HEK293T (cell line): ENCODE measurements around the gene TCF12.

Experiments used
- CTCF ChIA-PET: fragments of 350-600 bp; formaldehyde crosslinking; extraction: SDS; loops from one replicate; lab custom pipeline; 2021; ENCODE audit warnings: antibody characterized with exemption, inconsistent platforms; lab: Yijun Ruan, JAX
- POLR2A ChIA-PET: fragments of 350-600 bp; formaldehyde crosslinking; extraction: SDS; loops from one replicate; lab custom pipeline; 2020; ENCODE audit warnings: antibody characterized with exemption, inconsistent platforms; lab: Yijun Ruan, JAX
- DNase-seq: peaks from one replicate; pipeline ENCODE4 v3.0.0; 2012; ENCODE audit warnings: mixed read lengths; ENCODE audit errors: extremely low spot score
- ARNT ChIP-seq: fragments of 450-650 bp; IDR thresholded peaks from 2 replicates; pipeline ENCODE4 v1.6.1; 2017; ENCODE audit warnings: mild to moderate bottlenecking
- BHLHE40 ChIP-seq: fragments of 450-650 bp; IDR thresholded peaks from 2 replicates; pipeline ENCODE4 v1.6.1; 2016; ENCODE audit warnings: mild to moderate bottlenecking, moderate library complexity, borderline replicate concordance
- CTBP1 ChIP-seq: fragments of 450-650 bp; IDR thresholded peaks from 2 replicates; pipeline ENCODE4 v1.6.1; 2016; ENCODE audit warnings: borderline replicate concordance
- ELF4 ChIP-seq: fragments of 450-650 bp; IDR thresholded peaks from 2 replicates; pipeline ENCODE4 v1.6.1; 2017; ENCODE audit warnings: antibody characterized with exemption
- FOXA1 ChIP-seq: fragments of 450-650 bp; IDR thresholded peaks from 2 replicates; pipeline ENCODE4 v1.6.1; 2016; ENCODE audit warnings: mild to moderate bottlenecking
- FOXK2 ChIP-seq: fragments of 450-650 bp; IDR thresholded peaks from 2 replicates; pipeline ENCODE4 v1.6.1; 2016; ENCODE audit warnings: mild to moderate bottlenecking
- FOXM1 ChIP-seq: fragments of 450-650 bp; IDR thresholded peaks from 2 replicates; pipeline ENCODE4 v1.6.1; 2017; ENCODE audit warnings: mild to moderate bottlenecking, borderline replicate concordance
- HDGF ChIP-seq: fragments of 450-650 bp; IDR thresholded peaks from 2 replicates; pipeline ENCODE4 v1.6.1; 2017; ENCODE audit warnings: antibody characterized with exemption, borderline replicate concordance
- L3MBTL2 ChIP-seq: fragments of 450-650 bp; conservative IDR thresholded peaks from 2 replicates; pipeline ENCODE4 v1.6.1; 2016; ENCODE audit warnings: mild to moderate bottlenecking
- LEF1 ChIP-seq: fragments of 450-650 bp; IDR thresholded peaks from 2 replicates; pipeline ENCODE4 v1.6.1; 2017; ENCODE audit warnings: mild to moderate bottlenecking, borderline replicate concordance
- NFRKB ChIP-seq: fragments of 450-650 bp; IDR thresholded peaks from 2 replicates; pipeline ENCODE4 v1.6.1; 2016; ENCODE audit warnings: mild to moderate bottlenecking, moderate library complexity
- SP1 ChIP-seq: fragments of 450-650 bp; IDR thresholded peaks from 2 replicates; pipeline ENCODE4 v1.6.1; 2017
- SUZ12 ChIP-seq: fragments of 450-650 bp; IDR thresholded peaks from 2 replicates; pipeline ENCODE4 v1.6.1; 2016; ENCODE audit warnings: mild to moderate bottlenecking
- TARDBP ChIP-seq: fragments of 450-650 bp; IDR thresholded peaks from 2 replicates; pipeline ENCODE4 v1.6.1; 2016
- ZNF384 ChIP-seq: fragments of 450-650 bp; IDR thresholded peaks from 2 replicates; pipeline ENCODE4 v1.6.1; 2016
- TF ChIP-seq, protein P1 (sequence below): fragments of 450-650 bp; IDR thresholded peaks from 2 replicates; pipeline ENCODE4 v1.6.1; 2016

TCF12 gene

DNA sequence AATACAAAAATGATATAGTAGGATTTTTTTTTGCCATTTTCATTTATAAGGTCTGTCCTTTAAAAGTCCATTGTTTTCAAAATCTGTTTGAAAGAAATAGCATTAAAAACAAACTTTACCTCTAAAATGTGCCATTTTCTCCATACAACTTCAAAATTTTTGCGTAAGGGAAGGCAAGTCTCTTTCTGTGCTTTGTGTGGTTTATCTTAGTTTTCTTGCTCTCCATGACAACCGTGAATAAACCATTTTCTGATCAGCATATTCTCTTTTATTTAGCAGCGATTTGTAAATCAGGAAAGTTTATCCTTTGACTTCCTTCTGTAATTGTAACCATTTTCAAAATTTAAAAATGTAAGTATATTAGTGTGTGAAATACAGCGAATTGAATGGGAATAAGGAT lies 310.0 kb downstream of the TCF12 start:
- ChIA-PET POLR2A (no interaction called here), CTCF (interaction anchor here (0.6 kb wide), 1 partner anchor 93 kb away, joined by 4 read pairs; no protein-coding TSS in a partner anchor)
- no peak for TF ChIP-seq NFRKB
- TF ChIP-seq ELF4, result no peak
- no peak for TF ChIP-seq BHLHE40
- TF ChIP-seq TARDBP, result no peak
- no peak for TF ChIP-seq FOXA1
- TF ChIP-seq ZNF384, result no peak
- TF ChIP-seq FOXK2, result no peak
- TF ChIP-seq ARNT, result no peak
- no peak for TF ChIP-seq HDGF
- no peak for TF ChIP-seq SUZ12
- TF ChIP-seq SP1, result no peak
- no peak for TF ChIP-seq FOXM1
- no peak for TF ChIP-seq LEF1
- no peak for DNase-seq

GRCh38 chr15:57229051-57229450 lies 310.6 kb downstream of the TCF12 start:
- CTCF ChIA-PET, result no interaction called here
- POLR2A ChIA-PET, result no interaction called here
- DNase-seq, result no peak
- TF ChIP-seq HDGF (no peak), TARDBP (no peak), SUZ12 (no peak), ARNT (no peak), ZNF384 (no peak), BHLHE40 (no peak), CTBP1 (no peak), ELF4 (no peak), FOXK2 (no peak), FOXM1 (no peak), NFRKB (no peak), SP1 (no peak), FOXA1 (no peak), LEF1 (no peak)
- TF ChIP-seq, protein P1, sequence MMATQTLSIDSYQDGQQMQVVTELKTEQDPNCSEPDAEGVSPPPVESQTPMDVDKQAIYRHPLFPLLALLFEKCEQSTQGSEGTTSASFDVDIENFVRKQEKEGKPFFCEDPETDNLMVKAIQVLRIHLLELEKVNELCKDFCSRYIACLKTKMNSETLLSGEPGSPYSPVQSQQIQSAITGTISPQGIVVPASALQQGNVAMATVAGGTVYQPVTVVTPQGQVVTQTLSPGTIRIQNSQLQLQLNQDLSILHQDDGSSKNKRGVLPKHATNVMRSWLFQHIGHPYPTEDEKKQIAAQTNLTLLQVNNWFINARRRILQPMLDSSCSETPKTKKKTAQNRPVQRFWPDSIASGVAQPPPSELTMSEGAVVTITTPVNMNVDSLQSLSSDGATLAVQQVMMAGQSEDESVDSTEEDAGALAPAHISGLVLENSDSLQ, result no peak

DNA sequence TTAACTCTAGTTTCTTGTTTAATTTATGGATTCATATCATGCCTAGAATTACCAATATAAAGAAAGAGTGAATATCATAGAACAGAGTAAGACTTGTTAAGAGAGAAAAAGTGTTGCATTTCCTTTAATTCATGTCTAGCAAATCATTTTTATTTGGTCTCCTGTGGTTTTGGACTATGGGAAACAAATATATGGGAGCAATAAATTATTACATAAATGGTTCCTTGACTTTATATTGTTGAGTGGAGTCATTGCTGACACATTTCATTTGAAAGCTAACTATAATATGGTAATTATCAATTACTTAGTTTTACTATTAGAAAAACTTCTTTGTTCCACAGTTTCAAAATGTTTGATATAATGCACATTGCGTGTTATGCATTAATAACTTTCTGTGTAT lies 313.1 kb downstream of the TCF12 start:
- CTCF ChIA-PET, result no interaction called here
- no peak for DNase-seq
- POLR2A ChIA-PET, result no interaction called here
- TF ChIP-seq ARNT, result no peak
- TF ChIP-seq, protein P1, result peak; percentile 81

- ChIA-PET CTCF (no interaction called here), POLR2A (no interaction called here)
- TF ChIP-seq FOXM1, result no peak
- no peak for TF ChIP-seq HDGF
- TF ChIP-seq, protein P1, result no peak
- no peak for TF ChIP-seq SUZ12
- no peak for TF ChIP-seq FOXA1
- no peak for TF ChIP-seq SP1
- no peak for TF ChIP-seq BHLHE40
- TF ChIP-seq ARNT, result no peak
- TF ChIP-seq L3MBTL2, result no peak
- TF ChIP-seq CTBP1, result no peak
- TF ChIP-seq ELF4, result no peak
- no peak for TF ChIP-seq FOXK2
- no peak for TF ChIP-seq LEF1
- TF ChIP-seq TARDBP, result no peak
- TF ChIP-seq NFRKB, result no peak
- TF ChIP-seq ZNF384, result no peak
- DNase-seq, result no peak
Observed at GRCh38 chr15:57234156-57234555, 315.7 kb downstream of the TCF12 start.

GRCh38 chr15:57235186-57235585 lies 316.7 kb downstream of the TCF12 start:
- no peak for DNase-seq
- ChIA-PET CTCF (no interaction called here), POLR2A (no interaction called here)

DNA sequence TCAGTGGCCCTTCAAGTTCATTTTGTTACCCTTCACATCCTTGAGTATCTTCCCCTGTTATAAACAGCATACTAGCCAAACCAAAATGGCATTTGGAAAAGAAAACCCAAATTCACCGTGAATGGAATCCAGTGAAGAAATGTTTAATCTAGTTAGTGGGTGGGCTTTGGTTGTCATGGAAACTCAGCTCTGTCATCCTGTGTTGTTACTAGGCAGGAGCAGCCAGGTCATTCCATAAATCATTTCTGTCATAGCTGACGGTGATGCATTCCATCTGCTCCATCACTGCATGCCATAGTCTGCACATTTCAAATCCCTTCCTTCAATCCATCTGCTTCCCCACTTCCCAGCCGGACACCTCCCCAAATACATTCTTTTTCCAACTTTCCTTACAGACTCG lies 317.4 kb downstream of the TCF12 start:
- ChIA-PET POLR2A (no interaction called here), CTCF (no interaction called here)
- peak; percentile 31 for DNase-seq

More at GRCh38 chr15:57235186-57235585, 316.7 kb downstream of the TCF12 start:
- no peak for TF ChIP-seq SP1
- TF ChIP-seq ELF4, result no peak
- no peak for TF ChIP-seq LEF1
- TF ChIP-seq CTBP1, result no peak
- no peak for TF ChIP-seq HDGF
- TF ChIP-seq, protein P1, result no peak
- no peak for TF ChIP-seq BHLHE40
- TF ChIP-seq TARDBP, result no peak
- no peak for TF ChIP-seq ZNF384
- no peak for TF ChIP-seq SUZ12
- TF ChIP-seq FOXA1, result no peak

More for the DNA sequence above, 317.4 kb downstream of the TCF12 start:
- TF ChIP-seq CTBP1 (no peak), ELF4 (no peak), TARDBP (no peak)
- TF ChIP-seq, protein P1, result peak; percentile 96
